Activated CD4-positive, alpha-beta T cell treated with anti-CD3 and anti-CD28 coated beads for 36 hours (primary cell): ENCODE results near the gene CDK5RAP2. TPM values are rescaled to one million over a fixed set of nuclear protein-coding genes. Genes with fewer than 3 reads are reported as not detected.
"Not testable (repeated sequence)": the region's sequence is repeated elsewhere in the genome, so short reads cannot be mapped to it uniquely, and the experiment has no call there.

ENCODE experiments used
- ATAC-seq: fragments of 200-7000 bp; cut with Tn5 transposase; one replicate; pipeline ENCODE4 v1.10.0; 2021; ENCODE audit warnings: mild to moderate bottlenecking, moderate library complexity
- CTCF ChIA-PET: fragments of 350-600 bp; sonication (Branson Sonifier 250); formaldehyde crosslinking; loops from one replicate; lab custom pipeline; 2021; ENCODE audit warnings: antibody characterized with exemption; lab: Charles Lee
- POLR2A ChIA-PET: fragments of 350-600 bp; sonication (Branson Sonifier 250); formaldehyde crosslinking; loops from one replicate; lab custom pipeline; 2021; ENCODE audit warnings: antibody characterized with exemption, inconsistent platforms; lab: Charles Lee
- DNase-seq: peaks from one replicate; pipeline ENCODE4 v3.0.0-alpha.2; 2020
- H3K27ac Mint-ChIP-seq: one replicate; pipeline ENCODE4 v1.8.0; 2021; ENCODE audit warnings: mixed read lengths
- H3K27me3 Mint-ChIP-seq: one replicate; pipeline ENCODE4 v1.8.0; 2021; ENCODE audit warnings: mixed read lengths
- H3K36me3 Mint-ChIP-seq: one replicate; pipeline ENCODE4 v1.8.0; 2021; ENCODE audit warnings: low read depth, mixed read lengths
- H3K4me1 Mint-ChIP-seq: one replicate; pipeline ENCODE4 v1.8.0; 2021; ENCODE audit warnings: mixed read lengths
- H3K4me3 Mint-ChIP-seq: one replicate; pipeline ENCODE4 v1.8.0; 2021; ENCODE audit warnings: mild to moderate bottlenecking, moderate library complexity, mixed read lengths
- H3K9me3 Mint-ChIP-seq: one replicate; pipeline ENCODE4 v1.8.0; 2021; ENCODE audit warnings: low read depth, mixed read lengths
- intact Hi-C, 2 experiments: fragments of 100-400 bp; cut with DNase I in 1 of 2; cut with micrococcal nuclease in 1 of 2; formaldehyde crosslinking; loops; one replicate each; pipeline versions ENCODE4 v1.14.2 to v1.15.1; 2022 to 2024; cut with DNase I, micrococcal nuclease
- total RNA-seq, 2 experiments: library from RNA; stranded (reverse); gene quantifications; one replicate each; pipeline ENCODE4 v1.2.3, GENCODE V29; 2021

CDK5RAP2 gene
- total RNA-seq, 2 experiments from 2014 or later, result 68.8 to 85.8 TPM

DNA sequence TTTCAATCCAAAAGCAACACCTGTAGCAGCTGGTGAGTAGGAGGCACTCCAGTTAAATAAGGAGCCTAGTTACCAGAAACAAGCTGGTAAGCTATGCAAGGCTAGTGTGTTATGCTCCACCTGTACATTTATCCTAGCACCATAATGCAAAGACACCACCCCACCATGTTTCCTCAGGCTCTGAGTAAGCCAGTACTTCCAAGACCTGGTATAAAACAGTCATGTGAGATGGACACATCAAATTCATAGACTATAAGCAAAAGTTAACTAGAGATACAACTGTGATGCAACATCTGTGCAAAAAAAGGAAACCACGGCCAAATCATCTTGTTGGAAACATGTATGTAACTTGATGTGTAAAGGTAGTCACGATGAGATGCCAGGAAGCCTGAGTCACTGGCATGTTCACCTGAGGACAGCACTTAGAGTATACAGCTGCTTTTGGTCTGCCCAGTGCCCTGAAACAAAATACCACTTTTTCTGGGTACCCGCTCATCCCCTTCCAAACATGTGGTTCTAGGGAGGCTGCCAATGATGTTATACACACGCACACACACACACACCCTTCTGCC lies 66.1 kb downstream of the CDK5RAP2 start:
- intact Hi-C loops, result no loop called here
- H3K4me3 Mint-ChIP-seq, result no peak overlapping the region
- H3K27me3 Mint-ChIP-seq, result no peaks in the 10 kb centered on the region
- peaks cover 86% of the 10 kb centered on the region for H3K36me3 Mint-ChIP-seq
- CTCF ChIA-PET, result no interaction called here
- peaks cover 3% of the 10 kb centered on the region for H3K9me3 Mint-ChIP-seq
- POLR2A ChIA-PET, result no interaction called here
- no peaks in the 10 kb centered on the region for H3K4me1 Mint-ChIP-seq
- no peak overlapping the region for H3K27ac Mint-ChIP-seq
- ATAC-seq (peak; percentile 58), DNase-seq (peak; percentile 19)

DNA sequence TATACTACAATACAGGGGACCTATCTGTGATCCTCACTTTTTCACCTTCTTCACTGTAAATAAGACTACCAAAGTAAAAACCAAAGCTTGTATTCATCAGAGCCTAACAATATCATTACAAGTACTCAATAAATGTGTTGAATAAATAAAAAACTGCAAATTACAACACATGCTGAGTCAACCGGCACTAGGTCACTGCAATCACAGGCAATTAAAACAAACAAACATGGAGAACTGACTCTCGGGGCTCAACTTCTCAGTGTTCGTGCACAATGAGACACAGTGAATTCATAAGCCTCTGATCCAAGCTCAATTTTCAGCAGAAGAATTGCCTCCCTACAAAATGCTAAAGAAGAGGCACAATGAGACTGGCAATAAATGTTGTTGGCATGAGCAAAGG lies 69.2 kb downstream of the CDK5RAP2 start:
- no peak for ATAC-seq
- peaks cover 81% of the 10 kb centered on the region for H3K36me3 Mint-ChIP-seq
- no peak overlapping the region for H3K27ac Mint-ChIP-seq
- intact Hi-C loops, result no loop called here
- peaks cover 3% of the 10 kb centered on the region for H3K9me3 Mint-ChIP-seq
- H3K4me1 Mint-ChIP-seq, result no peaks in the 10 kb centered on the region
- H3K27me3 Mint-ChIP-seq, result no peaks in the 10 kb centered on the region
- no peak overlapping the region for H3K4me3 Mint-ChIP-seq
- CTCF ChIA-PET, result no interaction called here
- POLR2A ChIA-PET, result no interaction called here
- no peak for DNase-seq

DNA sequence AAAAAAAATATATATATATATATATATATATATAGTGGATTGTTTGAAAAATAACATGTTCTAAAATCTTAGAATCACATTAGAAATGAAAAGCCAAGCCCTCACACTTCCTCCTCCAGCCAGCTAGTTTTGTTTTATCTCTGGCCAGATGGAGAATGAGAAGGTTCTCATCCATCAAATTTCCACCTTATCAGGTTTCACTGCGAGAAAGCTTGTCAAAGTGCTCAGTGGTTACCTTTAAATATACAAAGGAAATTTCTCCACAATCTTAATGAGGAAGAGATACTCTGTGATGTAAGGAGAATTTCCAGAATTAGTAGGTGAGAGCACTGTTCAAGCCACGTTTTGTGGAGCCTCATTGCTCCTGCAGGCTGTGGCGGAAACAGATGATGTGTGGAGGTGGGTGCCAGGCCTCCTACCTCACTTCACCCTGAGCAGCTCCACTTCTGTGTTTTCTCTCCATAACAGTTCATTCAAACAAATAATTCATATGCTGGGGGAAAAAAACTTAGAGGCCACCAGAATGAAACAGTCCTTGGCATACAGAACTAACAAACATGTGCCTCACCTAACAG lies 71.9 kb downstream of the CDK5RAP2 start:
- H3K27me3 Mint-ChIP-seq, result no peaks in the 10 kb centered on the region
- DNase-seq, result no peak
- H3K27ac Mint-ChIP-seq, result no peak overlapping the region
- H3K4me3 Mint-ChIP-seq, result no peak overlapping the region
- ATAC-seq, result no peak
- H3K36me3 Mint-ChIP-seq, result peaks cover 79% of the 10 kb centered on the region
- CTCF ChIA-PET, result interaction anchor here (0.8 kb wide), 1 partner anchor 36 kb away, joined by 3 read pairs; no protein-coding TSS in a partner anchor
- peaks cover 11% of the 10 kb centered on the region for H3K4me1 Mint-ChIP-seq
- H3K9me3 Mint-ChIP-seq, result peaks cover 3% of the 10 kb centered on the region
- intact Hi-C loops, result no loop called here
- POLR2A ChIA-PET, result no interaction called here

DNA sequence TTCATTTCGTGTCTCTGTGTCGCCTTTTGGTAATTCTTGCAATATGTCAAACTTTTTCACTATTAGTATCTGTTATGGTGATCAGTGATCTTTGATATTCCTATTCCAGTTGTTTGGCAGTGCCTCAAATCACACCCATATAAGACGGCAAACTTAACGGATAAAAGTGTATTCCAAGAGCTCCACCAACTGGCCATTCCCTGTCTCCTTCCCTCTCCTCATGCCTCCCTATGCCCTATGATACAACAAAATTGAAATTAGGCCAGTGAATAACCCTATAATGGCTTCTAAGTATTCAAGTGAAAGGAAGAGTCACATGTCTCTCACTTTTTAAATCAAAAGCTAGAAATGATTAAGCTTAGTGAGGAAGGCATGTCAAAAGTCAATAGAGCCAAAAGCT lies 74.8 kb downstream of the CDK5RAP2 start:
- no peak for DNase-seq
- CTCF ChIA-PET, result interaction anchor here (0.7 to 0.9 kb wide), 2 partner anchors 16 to 27 kb away, joined by 3 to 4 read pairs; no protein-coding TSS in a partner anchor
- intact Hi-C loops, result no loop called here
- Mint-ChIP-seq H3K4me3 (no peak overlapping the region), H3K4me1 (peaks cover 11% of the 10 kb centered on the region), H3K9me3 (no peaks in the 10 kb centered on the region), H3K27ac (no peak overlapping the region), H3K27me3 (no peaks in the 10 kb centered on the region), H3K36me3 (peaks cover 62% of the 10 kb centered on the region)
- POLR2A ChIA-PET, result no interaction called here
- ATAC-seq, result peak; percentile 30

DNA sequence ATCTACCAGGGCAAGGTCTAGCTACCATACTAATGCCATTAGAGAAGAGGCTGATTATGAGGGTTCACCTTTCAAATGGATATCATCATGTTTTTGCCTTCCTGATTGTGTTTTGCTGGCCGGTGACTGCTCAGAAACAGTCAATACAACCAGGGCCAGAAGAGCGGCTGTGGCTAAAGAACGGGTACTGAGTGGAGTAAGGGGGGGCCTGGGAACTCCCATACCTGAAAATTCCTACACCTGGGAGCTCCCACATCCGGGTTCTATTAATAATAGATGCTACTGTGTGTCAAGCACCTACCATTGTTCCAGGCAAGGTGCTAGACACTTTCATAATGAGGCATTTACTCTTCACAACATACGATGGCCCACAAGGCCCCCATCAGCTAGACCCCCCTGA lies 79.2 kb downstream of the CDK5RAP2 start:
- ChIA-PET POLR2A (no interaction called here), CTCF (no interaction called here)
- H3K4me3 Mint-ChIP-seq, result no peak overlapping the region
- H3K27me3 Mint-ChIP-seq, result no peaks in the 10 kb centered on the region
- H3K36me3 Mint-ChIP-seq, result peaks cover 38% of the 10 kb centered on the region
- intact Hi-C loops, result no loop called here
- ATAC-seq, result no peak
- no peaks in the 10 kb centered on the region for H3K9me3 Mint-ChIP-seq
- DNase-seq, result no peak
- H3K4me1 Mint-ChIP-seq, result peaks cover 11% of the 10 kb centered on the region
- no peak overlapping the region for H3K27ac Mint-ChIP-seq

DNA sequence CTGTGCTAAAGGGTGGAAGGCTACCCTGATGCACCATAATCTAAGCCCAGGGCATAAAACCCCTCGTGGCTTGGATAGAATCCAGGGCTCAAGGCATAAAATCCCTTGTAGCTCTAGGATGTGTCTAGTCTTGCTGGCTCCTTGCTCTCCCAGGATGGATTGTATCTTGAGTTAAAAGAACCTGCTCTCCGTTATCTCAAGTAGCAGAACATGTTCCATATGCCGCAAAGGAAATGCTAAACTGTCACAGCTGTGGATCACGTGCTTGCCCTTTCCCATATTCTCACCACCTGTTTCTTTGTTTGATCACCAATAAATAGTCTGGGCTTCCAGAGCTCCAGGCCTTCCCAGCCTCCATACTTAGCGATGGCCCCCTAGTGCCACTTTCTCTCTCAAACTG lies 82.1 kb downstream of the CDK5RAP2 start:
- intact Hi-C loops, H3K27me3 Mint-ChIP-seq, H3K27ac Mint-ChIP-seq, CTCF ChIA-PET, H3K4me3 Mint-ChIP-seq, H3K9me3 Mint-ChIP-seq, DNase-seq, ATAC-seq, H3K4me1 Mint-ChIP-seq, POLR2A ChIA-PET: not testable (repeated sequence)
- H3K36me3 Mint-ChIP-seq, result peaks cover 23% of the 10 kb centered on the region

DNA sequence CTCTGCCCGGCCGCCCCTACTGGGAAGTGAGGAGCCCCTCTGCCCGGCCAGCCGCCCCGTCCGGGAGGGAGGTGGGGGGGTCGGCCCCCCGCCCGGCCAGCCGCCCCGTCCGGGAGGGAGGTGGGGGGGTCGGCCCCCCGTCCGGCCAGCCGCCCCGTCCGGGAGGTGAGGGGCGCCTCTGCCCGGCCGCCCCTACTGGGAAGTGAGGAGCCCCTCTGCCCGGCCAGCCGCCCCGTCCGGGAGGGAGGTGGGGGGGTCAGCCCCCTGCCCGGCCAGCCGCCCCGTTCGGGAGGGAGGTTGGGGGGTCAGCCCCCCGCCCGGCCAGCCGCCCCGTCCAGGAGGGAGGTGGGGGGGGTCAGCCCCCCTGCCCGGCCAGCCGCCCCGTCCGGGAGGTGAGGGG lies 83.5 kb downstream of the CDK5RAP2 start:
- DNase-seq, H3K27ac Mint-ChIP-seq, H3K27me3 Mint-ChIP-seq, ATAC-seq, intact Hi-C loops, H3K9me3 Mint-ChIP-seq, H3K4me1 Mint-ChIP-seq, CTCF ChIA-PET, POLR2A ChIA-PET, H3K4me3 Mint-ChIP-seq: not testable (repeated sequence)
- peaks cover 17% of the 10 kb centered on the region for H3K36me3 Mint-ChIP-seq

DNA sequence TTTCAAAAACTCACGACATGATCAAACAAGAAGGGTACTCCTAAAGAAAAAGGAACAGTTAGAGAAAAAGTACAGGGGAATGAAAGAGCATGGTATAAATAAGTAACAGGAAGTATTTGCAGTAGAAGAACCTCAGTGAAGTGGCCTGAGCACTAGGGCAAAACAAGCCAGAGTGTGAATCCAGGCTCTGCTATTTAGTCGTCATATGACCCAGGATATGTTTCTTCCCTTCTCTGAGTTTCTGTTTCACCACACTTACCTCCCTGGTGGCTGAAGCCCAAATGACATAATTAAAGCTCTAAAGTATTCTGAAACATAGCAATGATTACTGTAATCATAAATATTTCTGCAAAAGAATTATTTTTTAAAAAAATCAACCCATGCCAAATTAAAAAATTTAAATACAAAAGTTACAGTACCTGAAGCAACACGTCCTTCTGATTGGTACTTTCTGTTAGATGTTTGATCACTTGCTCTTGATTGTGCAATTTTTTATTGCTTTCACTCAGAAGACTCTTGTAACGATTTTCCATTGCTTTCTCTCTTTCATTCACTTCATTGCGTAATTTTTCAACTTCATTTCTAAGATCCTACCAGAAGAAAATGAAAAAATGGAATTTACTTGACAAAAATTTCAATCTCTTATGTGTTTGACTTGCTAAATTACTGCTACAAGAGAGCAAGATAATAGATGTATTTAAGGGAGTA lies 88.9 kb downstream of the CDK5RAP2 start:
- DNase-seq, result no peak
- CTCF ChIA-PET, result no interaction called here
- intact Hi-C loops, result no loop called here
- no peaks in the 10 kb centered on the region for H3K9me3 Mint-ChIP-seq
- H3K36me3 Mint-ChIP-seq, result peaks cover 38% of the 10 kb centered on the region
- H3K27me3 Mint-ChIP-seq, result no peaks in the 10 kb centered on the region
- H3K27ac Mint-ChIP-seq, result no peak overlapping the region
- peaks cover 2% of the 10 kb centered on the region for H3K4me1 Mint-ChIP-seq
- ATAC-seq, result peak; percentile 26
- no peak overlapping the region for H3K4me3 Mint-ChIP-seq
- POLR2A ChIA-PET, result no interaction called here

DNA sequence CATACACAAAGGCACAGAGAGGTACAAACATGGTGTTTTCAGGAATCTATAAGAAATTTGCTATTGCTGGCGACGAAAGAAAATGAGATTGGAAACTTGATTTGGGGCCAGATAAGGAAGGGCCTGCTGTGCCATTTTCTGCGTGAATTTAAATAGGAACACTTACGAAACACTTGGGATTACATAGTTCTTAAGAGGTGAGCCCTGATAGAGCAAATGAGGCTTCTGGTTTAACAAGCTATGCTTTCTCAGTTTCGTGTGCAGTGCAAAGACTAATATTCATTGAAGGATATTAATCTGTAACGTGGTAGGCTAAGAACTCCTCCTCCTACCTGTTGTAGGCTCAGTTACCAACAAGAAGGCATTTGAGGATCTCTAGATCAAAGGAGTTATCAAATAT lies 93.1 kb downstream of the CDK5RAP2 start:
- no peak for DNase-seq
- ATAC-seq, result no peak
- intact Hi-C loops, result no loop called here
- CTCF ChIA-PET, result no interaction called here
- Mint-ChIP-seq H3K9me3 (no peaks in the 10 kb centered on the region), H3K4me1 (peaks cover 2% of the 10 kb centered on the region), H3K36me3 (peaks cover 48% of the 10 kb centered on the region), H3K27me3 (no peaks in the 10 kb centered on the region), H3K27ac (no peak overlapping the region), H3K4me3 (no peak overlapping the region)
- POLR2A ChIA-PET, result no interaction called here

DNA sequence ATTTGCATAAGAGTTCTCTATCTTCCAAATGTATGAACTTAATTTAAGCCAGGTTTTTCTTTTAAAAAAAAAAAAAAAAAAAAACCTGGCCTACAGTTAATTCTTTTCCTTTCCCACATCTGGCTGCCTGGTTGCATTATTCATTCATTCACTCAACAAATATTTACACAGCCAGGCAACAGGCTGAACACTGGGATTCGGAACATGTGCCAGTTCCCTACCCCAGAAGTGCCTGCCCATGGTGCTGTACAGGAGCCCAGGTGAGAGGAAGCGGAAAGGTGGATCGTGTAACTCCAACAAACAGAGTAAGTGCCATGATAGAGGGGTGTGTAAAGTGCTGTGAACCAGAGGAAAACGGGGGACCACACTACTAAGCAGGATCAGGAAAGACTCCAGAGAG lies 93.6 kb downstream of the CDK5RAP2 start:
- DNase-seq (no peak), ATAC-seq (no peak)
- Mint-ChIP-seq H3K27ac (no peak overlapping the region), H3K9me3 (no peaks in the 10 kb centered on the region), H3K4me3 (no peak overlapping the region), H3K4me1 (peaks cover 2% of the 10 kb centered on the region), H3K36me3 (peaks cover 48% of the 10 kb centered on the region), H3K27me3 (no peaks in the 10 kb centered on the region)
- CTCF ChIA-PET, result no interaction called here
- POLR2A ChIA-PET, result no interaction called here
- intact Hi-C loops, result no loop called here

DNA sequence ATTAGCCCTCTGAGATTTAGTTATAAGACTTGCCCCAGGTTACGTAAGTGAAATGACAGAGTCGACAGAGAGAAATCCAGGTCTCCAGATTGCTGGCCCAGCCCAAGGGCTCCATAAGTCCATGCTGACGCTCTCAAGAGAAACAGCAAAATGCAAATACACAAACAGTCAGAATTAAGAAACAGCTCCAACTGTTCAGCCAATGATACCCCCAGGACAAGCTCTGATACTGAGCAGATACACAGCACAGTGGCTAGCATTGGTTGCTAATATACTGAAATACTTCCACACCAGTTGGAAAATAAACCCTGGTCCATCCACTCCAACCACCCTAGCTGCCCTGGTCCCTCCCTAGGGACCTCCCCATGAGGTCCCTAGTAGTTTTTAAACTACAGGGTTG lies 94.2 kb downstream of the CDK5RAP2 start:
- ATAC-seq (no peak), DNase-seq (no peak)
- Mint-ChIP-seq H3K36me3 (peaks cover 46% of the 10 kb centered on the region), H3K27ac (no peak overlapping the region), H3K9me3 (no peaks in the 10 kb centered on the region), H3K4me1 (no peaks in the 10 kb centered on the region), H3K4me3 (no peak overlapping the region), H3K27me3 (no peaks in the 10 kb centered on the region)
- POLR2A ChIA-PET, result no interaction called here
- intact Hi-C loops, result no loop called here
- CTCF ChIA-PET, result no interaction called here

DNA sequence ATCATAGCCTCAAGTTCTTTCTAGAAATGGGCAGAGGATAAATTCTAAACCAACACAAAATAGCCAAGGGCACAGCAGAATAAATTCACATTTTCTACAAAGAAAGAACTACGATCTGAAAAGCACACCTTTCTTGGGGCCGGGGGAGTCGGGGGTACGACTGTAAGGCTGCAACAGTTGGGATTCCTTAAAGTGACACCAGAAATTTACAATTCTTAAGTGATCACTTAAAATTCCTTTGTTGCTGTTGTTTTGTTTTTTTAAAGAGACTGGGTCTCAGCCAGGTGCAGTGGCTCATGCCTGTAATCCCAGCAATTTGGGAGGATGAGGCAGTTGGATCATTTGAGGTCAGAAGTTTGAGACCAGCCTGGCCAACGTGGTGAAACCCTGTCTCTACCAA lies 95.8 kb downstream of the CDK5RAP2 start:
- Mint-ChIP-seq H3K27me3 (no peaks in the 10 kb centered on the region), H3K27ac (no peak overlapping the region), H3K4me3 (no peak overlapping the region), H3K4me1 (no peaks in the 10 kb centered on the region), H3K9me3 (no peaks in the 10 kb centered on the region), H3K36me3 (peaks cover 33% of the 10 kb centered on the region)
- DNase-seq (no peak), ATAC-seq (no peak)
- ChIA-PET POLR2A (no interaction called here), CTCF (no interaction called here)
- intact Hi-C loops, result no loop called here
